Kidney (tissue), 14 donors: Measurements from ENCODE around the gene MEGF9. TPM values are rescaled to one million over a fixed set of nuclear protein-coding genes. Genes with fewer than 3 reads are reported as not detected.

ENCODE experiments used
- DNase-seq, 5 donors: peaks; one replicate each; pipeline ENCODE4 v3.0.0-alpha.2; 2013 to 2020
- FAIRE-seq: peaks from 2 replicates; lab custom pipeline; 2012; peaks lifted over from hg19 to GRCh38; lab: Jason Lieb, UNC
- H3K27ac ChIP-seq, 2 donors: one replicate each; pipeline ENCODE4 v1.7.0; 2013; ENCODE audit warnings: low read depth in 2 of 2, low read length in 2 of 2, inconsistent platforms in 1 of 2
- H3K27me3 ChIP-seq: one replicate; pipeline ENCODE4 v1.7.1; 2013; ENCODE audit warnings: low read length, inconsistent platforms; ENCODE audit not compliant: control insufficient read depth, insufficient read depth
- H3K36me3 ChIP-seq, 3 donors: one replicate each; pipeline versions ENCODE4 v1.7.0 to v1.7.1; 2013; ENCODE audit warnings: low read length in 3 of 3, control low read depth in 1 of 3, inconsistent platforms in 1 of 3; ENCODE audit not compliant: insufficient read depth in 3 of 3, control insufficient read depth in 2 of 3
- H3K4me1 ChIP-seq, 3 donors: one replicate each; pipeline versions ENCODE4 v1.7.0 to v1.7.1; 2013; ENCODE audit warnings: low read length in 3 of 3, inconsistent platforms in 1 of 3, low read depth in 1 of 3; ENCODE audit not compliant: control insufficient read depth in 2 of 3, insufficient read depth in 2 of 3
- H3K4me3 ChIP-seq, 3 donors: one replicate each; pipeline versions ENCODE4 v1.7.0 to v1.8.1; 2013; ENCODE audit warnings: low read length in 3 of 3, control low read depth in 1 of 3, inconsistent platforms in 1 of 3
- H3K9ac ChIP-seq, 3 donors: one replicate each; pipeline versions ENCODE4 v1.7.0 to v1.7.1; 2013; ENCODE audit warnings: low read length in 3 of 3, control low read depth in 1 of 3, inconsistent platforms in 1 of 3
- H3K9me3 ChIP-seq, 3 donors: one replicate each; pipeline versions ENCODE4 v1.7.0 to v1.7.1; 2013; ENCODE audit warnings: low read length in 3 of 3, control low read depth in 1 of 3, inconsistent platforms in 1 of 3; ENCODE audit not compliant: control insufficient read depth in 2 of 3, insufficient read depth in 1 of 3
- intact Hi-C: fragments of 100-400 bp; cut with DNase I; formaldehyde crosslinking; loops from one replicate; pipeline ENCODE4 v1.11.1; 2022
- polyA plus RNA-seq: library from polyadenylated mRNA; stranded (reverse); fragments of 350-450 nt; fragmentation: Illumina TruSeq; extraction: RNeasy Lipid Tissue Mini Kit (QIAGEN cat#74804); gene quantifications from one replicate; pipeline ENCODE4 v1.2.3, GENCODE V29; 2014; ENCODE audit warnings: low read depth, low replicate concordance; ENCODE audit not compliant: insufficient read depth
- total RNA-seq: library from RNA; stranded (reverse); fragmentation: NEBNext Ultra II Directional; extraction: Animal tissue kit (Norgen Biotek cat#: 25700); gene quantifications from one replicate; pipeline ENCODE4 v1.2.1, GENCODE V29; 2021
- TF ChIP-seq, protein P1 (sequence below): IDR thresholded peaks from 3 replicates; pipeline ENCODE4 v1.5.1; 2012; ENCODE audit warnings: mild to moderate bottlenecking, moderate library complexity, borderline replicate concordance; ENCODE audit not compliant: insufficient read depth; ENCODE audit errors: extremely low read depth
- donor health status: control.
- donor health status: control.
- donor health status: control.
- donor health status: control.
- donor health status: control.
- donor health status: DM: yes; HTN: yes; CAD: no.
- donor health status: Normal renal cell carcinoma (clear cell type).

The MEGF9 gene
- total and polyA plus RNA-seq, 2 donors from 2014 or later = 12.4 to 20.4 TPM

DNA sequence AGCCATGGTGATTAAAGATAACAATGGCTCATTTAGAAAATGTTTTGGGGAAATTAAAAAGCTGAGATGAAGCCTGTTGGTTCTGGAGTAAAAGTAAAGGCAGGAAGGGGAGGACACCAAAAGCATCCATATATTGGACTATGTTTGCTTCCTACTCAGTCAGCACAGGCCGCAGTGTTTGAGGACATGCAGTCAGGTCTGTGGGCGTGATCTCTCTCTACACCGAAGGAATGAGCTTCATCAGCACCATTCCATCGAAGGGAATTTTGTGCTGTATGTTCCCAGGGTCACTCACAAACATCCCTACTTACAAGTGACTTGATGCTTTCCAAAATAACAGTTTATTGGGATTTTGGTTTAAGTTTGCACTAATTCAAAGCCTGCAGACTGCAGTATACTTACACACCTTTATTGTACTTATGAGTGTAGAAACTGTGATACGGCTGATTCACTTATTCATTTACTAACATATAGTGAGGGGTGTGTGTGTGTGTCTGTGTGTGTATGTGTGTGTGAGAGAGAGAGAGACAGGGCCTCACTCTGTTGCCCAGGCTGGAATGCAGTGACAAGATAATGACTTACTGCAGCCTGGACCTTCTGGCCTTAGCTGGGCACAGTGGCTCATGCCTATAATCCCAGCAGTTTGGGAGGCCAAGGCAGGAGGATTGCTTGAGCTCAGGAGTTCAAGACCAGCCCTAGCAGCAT lies 120.9 kb downstream of the MEGF9 start:
- FAIRE-seq (no peak), DNase-seq (peak in 1 of 5 donors; percentile 19)
- no peak overlapping the region for H3K27ac ChIP-seq
- no peaks in the 10 kb centered on the region for H3K9me3 ChIP-seq
- H3K36me3 ChIP-seq = no peaks in the 10 kb centered on the region
- H3K4me3 ChIP-seq = no peak overlapping the region
- H3K4me1 ChIP-seq = no peaks in the 10 kb centered on the region
- intact Hi-C loops = no loop called here
- TF ChIP-seq, protein P1, sequence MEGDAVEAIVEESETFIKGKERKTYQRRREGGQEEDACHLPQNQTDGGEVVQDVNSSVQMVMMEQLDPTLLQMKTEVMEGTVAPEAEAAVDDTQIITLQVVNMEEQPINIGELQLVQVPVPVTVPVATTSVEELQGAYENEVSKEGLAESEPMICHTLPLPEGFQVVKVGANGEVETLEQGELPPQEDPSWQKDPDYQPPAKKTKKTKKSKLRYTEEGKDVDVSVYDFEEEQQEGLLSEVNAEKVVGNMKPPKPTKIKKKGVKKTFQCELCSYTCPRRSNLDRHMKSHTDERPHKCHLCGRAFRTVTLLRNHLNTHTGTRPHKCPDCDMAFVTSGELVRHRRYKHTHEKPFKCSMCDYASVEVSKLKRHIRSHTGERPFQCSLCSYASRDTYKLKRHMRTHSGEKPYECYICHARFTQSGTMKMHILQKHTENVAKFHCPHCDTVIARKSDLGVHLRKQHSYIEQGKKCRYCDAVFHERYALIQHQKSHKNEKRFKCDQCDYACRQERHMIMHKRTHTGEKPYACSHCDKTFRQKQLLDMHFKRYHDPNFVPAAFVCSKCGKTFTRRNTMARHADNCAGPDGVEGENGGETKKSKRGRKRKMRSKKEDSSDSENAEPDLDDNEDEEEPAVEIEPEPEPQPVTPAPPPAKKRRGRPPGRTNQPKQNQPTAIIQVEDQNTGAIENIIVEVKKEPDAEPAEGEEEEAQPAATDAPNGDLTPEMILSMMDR = no peak
- H3K27me3 ChIP-seq = no peaks in the 10 kb centered on the region
- no peak overlapping the region for H3K9ac ChIP-seq

DNA sequence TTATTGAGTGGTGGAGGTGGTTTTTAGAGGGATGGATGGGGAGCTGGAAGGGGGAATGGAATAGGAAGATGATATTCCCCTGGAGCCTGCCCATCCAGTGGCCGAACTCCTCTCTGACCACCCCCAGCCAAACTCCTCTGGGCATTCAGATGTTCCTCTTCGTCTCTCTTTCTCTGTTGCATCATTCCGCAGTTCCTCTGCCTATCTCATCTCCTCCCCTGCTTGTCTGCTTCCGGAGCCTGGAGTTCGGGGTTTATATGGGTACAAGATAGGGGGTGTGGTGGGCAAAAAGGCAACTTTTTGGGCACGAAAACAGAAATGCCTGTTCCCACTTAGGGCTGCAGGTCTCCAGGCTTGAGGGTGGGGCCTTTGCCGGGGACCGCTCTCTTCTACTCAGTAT lies 122.1 kb downstream of the MEGF9 start:
- H3K36me3 ChIP-seq = no peaks in the 10 kb centered on the region
- no peak for FAIRE-seq
- no peak overlapping the region for H3K27ac ChIP-seq
- H3K27me3 ChIP-seq = no peaks in the 10 kb centered on the region
- intact Hi-C loops = no loop called here
- H3K4me1 ChIP-seq = no peaks in the 10 kb centered on the region
- H3K4me3 ChIP-seq = no peak overlapping the region
- H3K9me3 ChIP-seq = no peaks in the 10 kb centered on the region
- no peak for DNase-seq
- TF ChIP-seq, protein P1 = no peak
- no peak overlapping the region for H3K9ac ChIP-seq

DNA sequence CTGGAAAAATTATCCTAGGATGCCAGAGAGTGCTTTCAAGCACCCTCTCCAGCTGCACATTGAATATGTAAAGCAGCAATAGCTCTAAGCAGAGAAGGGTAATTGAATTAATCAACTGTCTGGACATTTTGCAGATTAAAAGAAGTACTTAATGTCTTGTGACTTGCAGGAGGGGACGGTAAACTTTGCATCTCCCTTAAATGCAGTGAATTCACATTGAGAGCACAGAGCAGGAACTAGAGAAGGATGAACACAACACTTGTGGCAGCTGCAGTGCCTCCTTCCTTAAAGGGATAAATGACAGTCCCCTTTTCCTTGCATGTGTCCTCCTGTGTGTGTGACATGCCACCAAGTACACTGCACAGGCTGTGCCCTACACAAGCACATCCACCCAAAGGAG lies 126.9 kb downstream of the MEGF9 start:
- DNase-seq = no peak
- Histone ChIP-seq H3K9ac (no peak overlapping the region), H3K36me3 (no peaks in the 10 kb centered on the region), H3K27me3 (no peaks in the 10 kb centered on the region), H3K4me3 (no peak overlapping the region), H3K4me1 (no peaks in the 10 kb centered on the region), H3K9me3 (no peaks in the 10 kb centered on the region), H3K27ac (no peak overlapping the region)
- no peak for FAIRE-seq
- TF ChIP-seq, protein P1 = no peak
- intact Hi-C loops = no loop called here
